Fibroblast of mammary gland (primary cell): ENCODE data around the gene COBL.

ENCODE experiments used
- DNase-seq: peaks from one replicate; pipeline ENCODE4 v3.0.0-alpha.2; 2010; ENCODE audit warnings: low read depth
- H3K4me3 ChIP-seq: 2 replicates; pipeline ENCODE4 v1.5.1; 2011; ENCODE audit warnings: low read depth, mild to moderate bottlenecking, low read length, moderate library complexity; ENCODE audit not compliant: control insufficient read depth
- TF ChIP-seq, protein P1 (sequence below): conservative IDR thresholded peaks from 2 replicates; pipeline ENCODE4 v1.5.1; 2011; ENCODE audit warnings: low read depth, low read length, inconsistent platforms; ENCODE audit not compliant: control insufficient read depth, insufficient read depth

The COBL gene

DNA sequence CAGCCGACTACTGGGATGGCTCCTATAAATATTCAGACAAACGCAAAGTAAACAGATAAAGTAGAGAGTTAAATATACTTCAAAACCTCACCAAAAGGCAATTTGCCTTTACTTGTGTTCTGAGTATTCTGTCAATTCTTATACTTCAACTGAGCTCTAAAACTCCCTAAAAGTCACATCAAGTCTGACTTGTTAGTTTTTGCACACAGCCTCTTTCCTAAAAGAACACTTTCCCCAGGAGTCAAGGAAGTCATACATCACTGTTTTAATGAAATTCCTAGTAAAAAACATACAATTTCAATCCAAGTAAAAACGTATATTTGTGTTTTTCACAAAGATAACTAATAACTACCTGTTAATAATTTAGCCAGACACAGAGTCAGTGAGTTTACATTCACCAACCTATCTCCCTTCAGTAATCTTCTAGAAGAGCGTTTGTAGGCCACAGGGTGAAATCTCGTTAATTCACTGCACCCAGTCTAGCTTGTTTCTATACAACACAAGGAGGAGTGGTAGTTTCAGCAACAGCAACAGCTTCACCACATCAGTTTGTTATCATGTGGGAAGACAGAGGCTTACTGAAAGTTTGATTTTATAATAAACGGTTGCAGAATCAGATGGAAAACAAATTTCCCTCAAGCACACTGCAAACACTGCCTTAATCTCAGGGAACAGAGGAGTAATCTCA lies 2.7 kb downstream of the COBL start:
- no peak for DNase-seq
- TF ChIP-seq, protein P1, sequence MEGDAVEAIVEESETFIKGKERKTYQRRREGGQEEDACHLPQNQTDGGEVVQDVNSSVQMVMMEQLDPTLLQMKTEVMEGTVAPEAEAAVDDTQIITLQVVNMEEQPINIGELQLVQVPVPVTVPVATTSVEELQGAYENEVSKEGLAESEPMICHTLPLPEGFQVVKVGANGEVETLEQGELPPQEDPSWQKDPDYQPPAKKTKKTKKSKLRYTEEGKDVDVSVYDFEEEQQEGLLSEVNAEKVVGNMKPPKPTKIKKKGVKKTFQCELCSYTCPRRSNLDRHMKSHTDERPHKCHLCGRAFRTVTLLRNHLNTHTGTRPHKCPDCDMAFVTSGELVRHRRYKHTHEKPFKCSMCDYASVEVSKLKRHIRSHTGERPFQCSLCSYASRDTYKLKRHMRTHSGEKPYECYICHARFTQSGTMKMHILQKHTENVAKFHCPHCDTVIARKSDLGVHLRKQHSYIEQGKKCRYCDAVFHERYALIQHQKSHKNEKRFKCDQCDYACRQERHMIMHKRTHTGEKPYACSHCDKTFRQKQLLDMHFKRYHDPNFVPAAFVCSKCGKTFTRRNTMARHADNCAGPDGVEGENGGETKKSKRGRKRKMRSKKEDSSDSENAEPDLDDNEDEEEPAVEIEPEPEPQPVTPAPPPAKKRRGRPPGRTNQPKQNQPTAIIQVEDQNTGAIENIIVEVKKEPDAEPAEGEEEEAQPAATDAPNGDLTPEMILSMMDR: no peak
- H3K4me3 ChIP-seq: no peak overlapping the region

DNA sequence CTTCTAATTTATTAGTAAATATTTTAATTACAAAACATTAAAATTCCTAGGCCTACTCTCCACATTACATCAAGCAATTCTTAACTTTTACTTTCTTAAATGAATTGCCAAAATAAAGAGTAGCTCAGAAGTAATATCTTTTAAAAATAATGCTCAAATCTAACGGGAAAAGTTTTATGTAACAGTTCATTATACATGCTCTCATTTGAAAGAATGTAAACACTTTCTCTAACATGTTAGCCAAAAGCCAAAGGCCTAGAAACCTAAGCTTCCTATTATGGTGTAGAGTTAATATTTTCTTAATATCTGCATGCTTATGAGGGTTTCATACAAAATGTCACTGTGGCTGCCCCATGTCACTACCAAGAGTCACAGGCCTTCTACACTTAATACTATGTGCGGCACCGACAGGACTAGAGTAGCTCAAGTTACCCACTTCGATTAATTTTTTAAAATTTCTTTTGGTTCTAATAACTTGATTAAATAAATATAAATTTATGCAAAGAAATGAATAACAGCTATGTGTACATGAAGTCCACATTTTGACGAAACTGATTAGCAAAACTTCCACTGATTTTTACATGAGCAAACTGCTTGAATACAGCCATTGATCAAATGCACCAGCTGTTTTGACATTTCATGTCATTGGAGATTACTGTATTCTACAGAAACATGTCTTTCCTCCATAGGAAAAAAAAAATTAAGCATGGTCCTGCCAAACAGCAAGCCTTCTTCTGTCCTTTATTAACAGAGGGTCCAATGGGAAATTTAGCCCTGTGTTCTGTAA lies 3.5 kb downstream of the COBL start:
- DNase-seq: no peak
- no peak overlapping the region for H3K4me3 ChIP-seq
- TF ChIP-seq, protein P1: no peak

DNA sequence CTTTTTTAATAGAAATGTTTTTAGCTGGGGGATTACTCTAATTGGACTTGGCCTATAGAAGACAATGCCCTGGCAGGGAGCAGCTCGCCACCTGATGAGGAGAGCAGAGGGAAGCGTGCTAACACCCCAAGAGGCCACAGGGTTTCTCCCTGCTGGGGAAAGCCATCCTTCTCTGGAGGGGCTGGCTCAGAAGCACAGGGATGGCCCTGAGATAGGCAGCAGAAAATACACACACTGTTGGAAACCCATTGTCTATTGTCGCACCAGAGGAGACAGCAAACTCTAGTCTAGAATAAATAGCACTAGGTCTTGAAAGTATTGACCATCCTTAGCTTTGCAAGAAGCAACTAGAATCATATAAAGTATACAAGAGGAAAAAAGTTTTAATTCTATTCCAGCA lies 5.4 kb downstream of the COBL start:
- TF ChIP-seq, protein P1: no peak
- H3K4me3 ChIP-seq: no peak overlapping the region
- no peak for DNase-seq

DNA sequence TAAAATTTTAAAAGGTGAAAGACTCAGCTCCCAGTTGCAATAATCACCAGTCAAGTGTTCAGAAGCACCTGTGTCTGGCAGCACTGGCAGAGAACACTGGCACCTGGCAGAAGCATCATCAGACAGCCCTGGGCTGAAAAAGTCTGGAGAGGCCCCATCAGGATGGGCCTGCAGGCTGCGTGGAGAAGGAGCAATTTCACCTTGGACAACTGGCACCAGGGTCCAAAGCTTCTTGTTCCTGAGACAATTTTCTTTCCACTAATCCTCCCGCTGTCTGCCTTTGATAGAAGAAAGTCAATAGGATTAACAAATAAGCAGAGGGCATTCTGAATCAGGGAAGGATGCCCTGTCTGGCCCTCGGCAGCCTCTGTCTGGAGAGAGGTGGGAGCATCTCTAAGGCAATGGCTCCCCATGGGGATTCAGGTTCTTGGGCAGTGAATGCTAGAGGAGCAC lies 6.5 kb downstream of the COBL start:
- no peak for DNase-seq
- TF ChIP-seq, protein P1: no peak

DNA sequence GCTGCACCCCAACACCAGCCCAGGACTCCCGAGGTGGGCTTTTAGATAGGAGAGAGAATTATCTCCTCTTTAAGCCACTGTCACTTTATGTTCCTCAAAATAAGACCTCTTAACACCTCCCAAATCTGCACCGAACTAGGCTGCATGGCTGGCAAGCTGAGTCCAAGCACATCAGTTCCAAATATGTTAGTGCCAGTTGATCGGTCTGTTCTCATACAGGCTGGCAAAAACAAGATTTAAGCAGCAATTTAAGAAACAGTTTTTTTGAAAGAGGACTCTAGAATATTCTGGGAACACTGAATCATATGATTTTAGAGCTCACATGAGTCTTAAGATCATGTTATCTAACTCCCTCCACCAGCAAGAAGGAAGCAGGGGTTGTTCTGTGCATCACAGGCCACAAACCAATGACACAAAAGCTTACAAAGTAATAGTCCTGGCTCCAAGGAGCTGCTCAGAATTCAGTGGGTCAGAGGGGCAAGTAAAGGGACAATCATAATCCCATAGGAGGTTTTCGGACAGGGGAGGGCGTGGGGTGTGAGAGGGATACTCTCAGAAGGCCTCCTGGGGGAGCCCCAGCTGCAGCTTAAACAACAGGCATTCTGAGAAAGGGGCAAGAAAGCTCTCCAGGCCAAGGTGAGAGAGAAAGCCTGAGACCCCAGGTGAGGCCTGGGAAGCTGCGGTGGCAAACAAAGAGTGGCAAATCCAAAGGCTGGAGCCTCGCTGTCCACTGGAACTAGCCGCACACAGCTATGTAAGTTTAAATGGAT lies 7.1 kb downstream of the COBL start:
- TF ChIP-seq, protein P1: no peak
- no peak for DNase-seq
- no peak overlapping the region for H3K4me3 ChIP-seq

More for the DNA sequence above, 6.5 kb downstream of the COBL start:
- no peak overlapping the region for H3K4me3 ChIP-seq

DNA sequence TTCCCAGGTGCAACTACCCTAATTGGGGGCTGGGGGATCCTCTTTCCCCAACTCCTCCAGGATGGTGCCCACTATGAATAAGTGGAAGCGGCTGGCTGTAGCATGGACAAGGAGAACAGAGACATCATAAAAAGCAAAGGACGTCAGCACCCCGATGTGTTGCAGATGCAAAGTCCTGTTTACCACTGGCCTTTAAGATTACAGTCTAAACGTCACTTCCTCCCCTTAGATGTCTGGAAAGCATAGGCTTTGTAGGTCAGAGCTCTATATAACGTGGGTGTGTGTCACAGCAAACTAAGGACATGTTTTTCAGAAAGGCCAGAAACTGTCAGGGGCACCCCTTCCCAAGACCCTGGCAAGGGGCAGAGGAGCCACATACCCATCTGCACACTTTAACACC lies 7.9 kb downstream of the COBL start:
- H3K4me3 ChIP-seq: no peak overlapping the region
- no peak for DNase-seq
- TF ChIP-seq, protein P1: no peak
